ENCODE measurements around the gene APOL3. TPM values are rescaled to one million over a fixed set of nuclear protein-coding genes. Genes with fewer than 3 reads are reported as not detected.

The APOL3 gene
- total and polyA plus RNA-seq, 2 of the 13 experiments (the other 11 are each of a cell fraction or from before 2014, with no cell fraction given): 3.8 to 5.4 TPM

DNA sequence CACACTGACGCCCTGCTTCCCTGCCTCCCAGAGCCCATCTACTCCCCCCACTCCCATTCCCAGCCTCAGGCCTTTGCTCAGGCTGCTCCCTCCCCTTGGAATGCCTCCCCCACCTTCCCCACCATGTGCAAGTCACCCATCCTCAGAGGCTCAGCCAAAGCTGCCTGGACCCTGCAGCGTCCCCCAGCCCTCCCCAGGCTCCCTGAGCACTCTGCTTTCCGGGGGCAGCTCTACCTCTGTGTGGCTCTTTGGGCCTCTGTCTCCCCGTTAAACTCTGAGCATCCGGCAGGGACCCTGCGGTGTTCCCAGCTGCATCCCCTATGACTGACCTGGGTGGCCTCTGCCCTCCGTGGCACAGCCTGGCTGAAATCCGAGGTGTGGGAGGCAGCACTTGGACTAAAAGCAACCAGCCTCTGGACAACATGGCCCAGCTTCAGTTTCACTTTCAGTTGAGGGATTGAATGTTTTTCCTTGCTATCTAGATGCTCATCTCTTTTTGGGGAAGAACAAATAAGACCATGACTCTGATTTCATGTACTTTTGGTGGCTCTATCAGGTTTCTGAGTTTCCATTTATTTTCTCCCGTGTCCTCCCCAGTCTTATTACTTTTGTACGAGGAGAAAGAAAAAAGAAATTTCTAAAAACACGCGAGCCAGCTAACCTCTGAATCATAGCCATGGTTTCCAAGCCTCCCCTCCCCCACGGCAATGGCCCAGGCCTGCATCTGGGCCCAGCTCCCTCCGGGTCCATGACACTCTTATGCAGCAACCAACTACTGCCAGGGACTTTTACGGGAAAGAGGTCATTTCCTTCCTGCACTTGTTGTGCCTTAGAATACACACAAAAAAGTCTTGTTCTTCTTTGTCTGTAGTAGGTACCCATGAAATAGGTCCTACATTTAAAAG is 3.8 kb downstream of the APOL3 start (continued):
- TF ChIP-seq, protein P1, sequence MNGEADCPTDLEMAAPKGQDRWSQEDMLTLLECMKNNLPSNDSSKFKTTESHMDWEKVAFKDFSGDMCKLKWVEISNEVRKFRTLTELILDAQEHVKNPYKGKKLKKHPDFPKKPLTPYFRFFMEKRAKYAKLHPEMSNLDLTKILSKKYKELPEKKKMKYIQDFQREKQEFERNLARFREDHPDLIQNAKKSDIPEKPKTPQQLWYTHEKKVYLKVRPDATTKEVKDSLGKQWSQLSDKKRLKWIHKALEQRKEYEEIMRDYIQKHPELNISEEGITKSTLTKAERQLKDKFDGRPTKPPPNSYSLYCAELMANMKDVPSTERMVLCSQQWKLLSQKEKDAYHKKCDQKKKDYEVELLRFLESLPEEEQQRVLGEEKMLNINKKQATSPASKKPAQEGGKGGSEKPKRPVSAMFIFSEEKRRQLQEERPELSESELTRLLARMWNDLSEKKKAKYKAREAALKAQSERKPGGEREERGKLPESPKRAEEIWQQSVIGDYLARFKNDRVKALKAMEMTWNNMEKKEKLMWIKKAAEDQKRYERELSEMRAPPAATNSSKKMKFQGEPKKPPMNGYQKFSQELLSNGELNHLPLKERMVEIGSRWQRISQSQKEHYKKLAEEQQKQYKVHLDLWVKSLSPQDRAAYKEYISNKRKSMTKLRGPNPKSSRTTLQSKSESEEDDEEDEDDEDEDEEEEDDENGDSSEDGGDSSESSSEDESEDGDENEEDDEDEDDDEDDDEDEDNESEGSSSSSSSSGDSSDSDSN (CRISPR knock-in tag; IDR thresholded peaks at IDR 0.05): no peak
- TF ChIP-seq ZNF883 (CRISPR knock-in tag; IDR thresholded peaks at IDR 0.05; ENCODE audit: not compliant biosample characterization): peak; percentile 34
- no peak for TF ChIP-seq ZNF205 (CRISPR knock-in tag; IDR thresholded peaks at IDR 0.05)
- TF ChIP-seq SPEN (CRISPR knock-in tag; IDR thresholded peaks at IDR 0.05; ENCODE audit: low read depth): peak; percentile 35; the same call in 1 of the 2 replicates
- TF ChIP-seq, protein P2, sequence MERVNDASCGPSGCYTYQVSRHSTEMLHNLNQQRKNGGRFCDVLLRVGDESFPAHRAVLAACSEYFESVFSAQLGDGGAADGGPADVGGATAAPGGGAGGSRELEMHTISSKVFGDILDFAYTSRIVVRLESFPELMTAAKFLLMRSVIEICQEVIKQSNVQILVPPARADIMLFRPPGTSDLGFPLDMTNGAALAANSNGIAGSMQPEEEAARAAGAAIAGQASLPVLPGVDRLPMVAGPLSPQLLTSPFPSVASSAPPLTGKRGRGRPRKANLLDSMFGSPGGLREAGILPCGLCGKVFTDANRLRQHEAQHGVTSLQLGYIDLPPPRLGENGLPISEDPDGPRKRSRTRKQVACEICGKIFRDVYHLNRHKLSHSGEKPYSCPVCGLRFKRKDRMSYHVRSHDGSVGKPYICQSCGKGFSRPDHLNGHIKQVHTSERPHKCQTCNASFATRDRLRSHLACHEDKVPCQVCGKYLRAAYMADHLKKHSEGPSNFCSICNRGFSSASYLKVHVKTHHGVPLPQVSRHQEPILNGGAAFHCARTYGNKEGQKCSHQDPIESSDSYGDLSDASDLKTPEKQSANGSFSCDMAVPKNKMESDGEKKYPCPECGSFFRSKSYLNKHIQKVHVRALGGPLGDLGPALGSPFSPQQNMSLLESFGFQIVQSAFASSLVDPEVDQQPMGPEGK (CRISPR knock-in tag; IDR thresholded peaks at IDR 0.05): peak; percentile 28; the same call in 1 of the 2 replicates
- TF ChIP-seq, protein P3, sequence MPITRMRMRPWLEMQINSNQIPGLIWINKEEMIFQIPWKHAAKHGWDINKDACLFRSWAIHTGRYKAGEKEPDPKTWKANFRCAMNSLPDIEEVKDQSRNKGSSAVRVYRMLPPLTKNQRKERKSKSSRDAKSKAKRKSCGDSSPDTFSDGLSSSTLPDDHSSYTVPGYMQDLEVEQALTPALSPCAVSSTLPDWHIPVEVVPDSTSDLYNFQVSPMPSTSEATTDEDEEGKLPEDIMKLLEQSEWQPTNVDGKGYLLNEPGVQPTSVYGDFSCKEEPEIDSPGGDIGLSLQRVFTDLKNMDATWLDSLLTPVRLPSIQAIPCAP (CRISPR knock-in tag; IDR thresholded peaks at IDR 0.05; ENCODE audit: low read depth): peak; percentile 98
- peak; percentile 39; the same call in 1 of the 2 replicates for TF ChIP-seq SALL1 (CRISPR knock-in tag; IDR thresholded peaks at IDR 0.05)
- no peak for TF ChIP-seq SYNCRIP (IDR thresholded peaks at IDR 0.05; ENCODE audit: insufficient read depth, low read depth, low read length)
- peak; percentile 43; the same call in 1 of the 2 replicates for TF ChIP-seq MTA1 (CRISPR knock-in tag; IDR thresholded peaks at IDR 0.05; ENCODE audit: borderline replicate concordance)
- TF ChIP-seq ZNF672 (CRISPR knock-in tag; IDR thresholded peaks at IDR 0.05): no peak
- 0 out of 2 replicates have a peak, but pooled peaks have one; percentile 53 for TF ChIP-seq ZNF563 (CRISPR knock-in tag; IDR thresholded peaks at IDR 0.05)
- TF ChIP-seq, protein P4, sequence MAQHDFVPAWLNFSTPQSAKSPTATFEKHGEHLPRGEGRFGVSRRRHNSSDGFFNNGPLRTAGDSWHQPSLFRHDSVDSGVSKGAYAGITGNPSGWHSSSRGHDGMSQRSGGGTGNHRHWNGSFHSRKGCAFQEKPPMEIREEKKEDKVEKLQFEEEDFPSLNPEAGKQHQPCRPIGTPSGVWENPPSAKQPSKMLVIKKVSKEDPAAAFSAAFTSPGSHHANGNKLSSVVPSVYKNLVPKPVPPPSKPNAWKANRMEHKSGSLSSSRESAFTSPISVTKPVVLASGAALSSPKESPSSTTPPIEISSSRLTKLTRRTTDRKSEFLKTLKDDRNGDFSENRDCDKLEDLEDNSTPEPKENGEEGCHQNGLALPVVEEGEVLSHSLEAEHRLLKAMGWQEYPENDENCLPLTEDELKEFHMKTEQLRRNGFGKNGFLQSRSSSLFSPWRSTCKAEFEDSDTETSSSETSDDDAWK (CRISPR knock-in tag; IDR thresholded peaks at IDR 0.05): no peak
- no peak for TF ChIP-seq ZNF235 (CRISPR knock-in tag; IDR thresholded peaks at IDR 0.05; ENCODE audit: borderline replicate concordance)
- TF ChIP-seq ZNF160 (CRISPR knock-in tag; IDR thresholded peaks at IDR 0.05): no peak
- TF ChIP-seq YY1 (IDR thresholded peaks at IDR 0.05; ENCODE audit: insufficient read depth, insufficient replicate concordance, low read depth, low read length): peak; percentile 57
- TF ChIP-seq ZNF501 (CRISPR knock-in tag; IDR thresholded peaks at IDR 0.05): peak; percentile 33; the same call in 1 of the 2 replicates
- TF ChIP-seq ZNF12 (CRISPR knock-in tag; IDR thresholded peaks at IDR 0.05): no peak
- TF ChIP-seq ZNF225 (CRISPR knock-in tag; IDR thresholded peaks at IDR 0.05): no peak
- TF ChIP-seq, protein P5, sequence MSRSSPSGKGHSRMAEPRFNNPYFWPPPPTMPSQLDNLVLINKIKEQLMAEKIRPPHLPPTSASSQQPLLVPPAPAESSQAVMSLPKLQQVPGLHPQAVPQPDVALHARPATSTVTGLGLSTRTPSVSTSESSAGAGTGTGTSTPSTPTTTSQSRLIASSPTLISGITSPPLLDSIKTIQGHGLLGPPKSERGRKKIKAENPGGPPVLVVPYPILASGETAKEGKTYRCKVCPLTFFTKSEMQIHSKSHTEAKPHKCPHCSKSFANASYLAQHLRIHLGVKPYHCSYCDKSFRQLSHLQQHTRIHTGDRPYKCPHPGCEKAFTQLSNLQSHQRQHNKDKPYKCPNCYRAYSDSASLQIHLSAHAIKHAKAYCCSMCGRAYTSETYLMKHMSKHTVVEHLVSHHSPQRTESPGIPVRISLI (CRISPR knock-in tag; IDR thresholded peaks at IDR 0.05; ENCODE audit: borderline replicate concordance): no peak
- TF ChIP-seq ZNF367 (CRISPR knock-in tag; IDR thresholded peaks at IDR 0.05; ENCODE audit: borderline replicate concordance): no peak
- no peak for TF ChIP-seq NFE2L2 (IDR thresholded peaks at IDR 0.05; ENCODE audit: low read length)

Measured in HepG2 (cell line).